GM21619 (cell line): ENCODE results near the gene RO60.
"Not testable (repeated sequence)": the region's sequence is repeated elsewhere in the genome, so short reads cannot be mapped to it uniquely, and the experiment has no call there.

Source experiments
- ATAC-seq: cut with Tn5 transposase; IDR thresholded peaks from one replicate; pipeline ENCODE4 v1.9.1; 2021; ENCODE audit not compliant: unreplicated experiment

Gene RO60

DNA sequence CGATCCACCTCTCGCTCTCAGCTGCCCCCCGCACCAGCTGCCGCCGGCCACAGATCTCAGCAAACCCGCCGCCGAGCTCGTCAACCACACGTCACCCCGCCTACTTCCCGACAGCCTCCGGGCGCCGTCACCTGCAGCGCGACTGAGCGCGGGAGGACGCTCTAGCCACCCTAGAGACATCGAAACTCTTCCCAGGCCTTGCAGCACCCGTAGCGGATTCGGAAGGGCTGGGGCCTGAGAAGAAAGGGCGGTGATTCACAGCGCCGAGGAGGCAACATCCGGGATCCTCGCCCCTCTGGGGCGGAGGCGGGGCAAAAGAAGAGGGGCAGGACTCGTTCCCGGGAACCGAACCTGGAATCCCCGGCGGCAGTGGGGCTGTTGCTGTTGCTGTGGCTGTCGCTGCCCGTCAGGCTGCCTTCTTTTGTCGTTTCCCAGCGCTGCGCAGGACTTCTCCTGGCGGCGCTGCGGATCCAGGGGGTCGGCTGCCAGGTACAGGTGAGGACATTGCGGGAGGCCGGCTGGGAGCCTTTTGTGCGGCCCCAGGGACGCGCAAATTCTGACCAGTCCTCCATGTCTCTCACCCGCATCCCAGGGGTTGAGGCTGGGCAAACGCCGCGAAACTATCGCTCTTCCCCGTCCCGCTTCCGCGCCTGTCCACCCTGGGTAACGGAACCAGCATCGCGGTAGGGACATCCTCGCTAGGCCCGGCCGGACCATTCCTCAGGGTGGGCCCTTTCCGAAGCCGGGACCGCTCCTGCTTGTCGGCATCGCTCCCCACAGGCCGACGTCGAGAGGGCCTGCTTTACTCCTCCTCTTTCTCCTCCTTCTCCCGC, at the start of gene RO60, which contains the start of gene UCHL5:
TSS of gene RO60 (plus strand) at position 331 of the 833 bp plus-strand sequence. CDS start 9,443 bp downstream, outside the sequence.
TSS of gene UCHL5 (minus strand) at position 79 of the 833 bp plus-strand sequence. CDS start 100 bp downstream, outside the sequence.
- peak; percentile 94 for ATAC-seq

DNA sequence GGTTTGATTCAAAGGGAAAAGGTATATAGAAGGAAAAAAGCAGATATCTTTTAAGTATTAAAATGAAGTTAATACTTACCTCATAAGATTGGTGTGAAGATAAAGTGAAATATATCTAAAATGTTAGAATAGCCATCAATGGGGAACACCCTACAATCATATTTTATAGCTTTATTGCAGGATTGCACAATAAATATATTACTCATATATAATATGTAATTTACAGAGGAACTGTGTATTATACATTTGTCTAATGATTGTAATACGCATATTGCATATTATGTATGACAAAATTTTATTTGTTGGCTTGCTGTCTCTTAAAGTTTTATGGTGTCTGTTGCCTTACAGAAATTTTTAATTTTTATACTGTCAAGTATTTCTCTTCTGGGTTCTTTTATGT, 48.0 kb upstream of the RO60 start:
- no peak for ATAC-seq

DNA sequence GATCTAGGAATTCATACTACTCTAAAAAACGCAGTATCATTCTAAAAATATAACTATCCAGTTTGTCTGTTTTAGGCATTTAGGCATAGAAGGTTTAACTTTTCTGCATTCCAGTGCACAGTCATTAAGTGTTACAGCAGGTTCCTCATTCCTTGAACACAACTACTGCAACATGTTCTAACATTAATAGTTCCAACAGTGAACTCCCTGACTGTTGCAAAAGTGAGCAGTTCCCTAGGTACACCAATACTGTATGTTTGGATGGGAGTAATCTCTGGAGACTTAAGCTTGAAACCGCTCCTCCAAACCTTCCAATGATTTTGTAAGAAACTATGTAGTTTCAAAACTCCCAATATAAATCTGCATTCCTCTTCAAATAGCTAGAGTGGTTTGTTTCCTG, 46.4 kb upstream of the RO60 start:
- ATAC-seq = no peak

DNA sequence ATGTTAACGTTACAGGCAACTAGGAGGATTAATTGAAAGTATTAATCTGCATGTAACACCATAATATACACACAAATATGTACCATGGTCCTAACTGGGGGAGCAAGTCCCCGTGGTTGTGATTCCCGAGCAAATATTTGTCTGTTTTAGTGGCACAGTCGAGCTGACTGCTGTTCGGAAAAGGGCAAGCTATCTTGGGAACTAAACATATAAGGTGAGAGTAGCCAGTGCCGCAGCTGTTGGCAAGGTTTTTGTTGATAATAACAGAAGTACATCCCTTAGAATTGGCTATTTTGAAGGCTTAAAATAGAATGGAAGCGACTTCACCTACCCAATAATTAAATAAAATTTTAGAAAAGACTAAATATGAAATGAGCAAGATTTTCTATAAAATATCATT, 45.7 kb upstream of the RO60 start:
- ATAC-seq = no peak

DNA sequence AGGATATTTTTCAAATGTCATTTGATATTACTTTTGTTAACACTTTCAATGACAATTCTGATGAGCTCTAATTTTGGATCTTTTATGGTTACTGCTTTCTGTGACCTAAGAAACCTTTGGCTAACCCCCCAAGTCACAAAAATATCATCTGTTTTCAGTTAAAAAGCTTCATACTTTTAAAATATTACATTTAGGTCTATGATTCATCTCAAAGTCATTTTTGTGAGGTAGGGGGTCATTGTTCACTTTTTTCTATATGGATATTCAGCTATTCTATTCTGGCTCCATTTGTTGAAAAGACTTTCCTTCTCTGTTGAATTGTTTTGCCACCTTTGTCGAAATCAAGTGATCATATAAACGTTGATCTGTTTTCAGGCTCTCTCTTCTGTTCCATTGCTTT, 45.0 kb upstream of the RO60 start:
- no peak for ATAC-seq

DNA sequence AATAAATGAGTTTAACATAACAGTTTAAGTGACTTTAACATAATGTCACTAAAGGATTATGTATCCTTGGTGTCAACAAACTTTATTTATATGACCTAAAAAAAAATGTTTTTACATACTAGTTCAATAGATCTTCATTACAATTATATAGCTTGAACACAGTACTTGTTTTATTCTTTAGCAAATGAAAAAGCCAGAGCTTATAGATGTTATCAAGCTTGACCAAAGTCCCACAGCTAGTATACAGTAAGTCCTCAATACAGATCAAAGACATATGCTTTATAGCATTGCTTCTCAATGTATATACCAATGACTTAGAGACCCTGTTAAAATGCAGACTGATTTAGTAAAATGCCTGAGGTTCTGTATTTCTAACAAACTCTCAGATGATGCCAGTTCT, 42.6 kb upstream of the RO60 start:
- no peak for ATAC-seq

DNA sequence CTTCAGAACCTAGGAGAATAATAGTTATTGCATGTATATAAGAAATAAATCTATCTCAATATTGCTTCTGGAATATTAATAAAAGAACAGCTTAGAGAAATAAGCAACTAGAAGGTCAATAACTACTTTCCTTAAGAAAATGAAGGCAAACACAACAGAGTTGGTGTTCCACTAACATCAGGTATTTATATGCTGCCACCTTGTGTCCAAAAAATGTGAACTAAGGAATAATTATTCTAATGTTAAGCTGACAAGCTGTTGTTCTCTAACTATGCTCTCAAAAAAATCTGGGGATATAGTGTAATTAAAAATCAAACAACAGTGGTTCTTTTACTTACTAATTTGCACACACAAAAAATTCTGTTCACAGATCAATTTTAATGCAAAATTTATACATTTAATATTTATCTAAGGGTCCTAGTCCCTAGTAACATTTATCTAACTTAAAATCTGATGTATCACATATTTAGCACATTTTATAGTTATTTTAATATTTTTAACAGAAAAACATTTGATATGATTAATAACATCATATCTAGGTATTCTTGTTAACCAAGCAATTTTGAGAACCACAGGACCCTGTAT, 39.9 kb upstream of the RO60 start:
- ATAC-seq = peak; percentile 60

DNA sequence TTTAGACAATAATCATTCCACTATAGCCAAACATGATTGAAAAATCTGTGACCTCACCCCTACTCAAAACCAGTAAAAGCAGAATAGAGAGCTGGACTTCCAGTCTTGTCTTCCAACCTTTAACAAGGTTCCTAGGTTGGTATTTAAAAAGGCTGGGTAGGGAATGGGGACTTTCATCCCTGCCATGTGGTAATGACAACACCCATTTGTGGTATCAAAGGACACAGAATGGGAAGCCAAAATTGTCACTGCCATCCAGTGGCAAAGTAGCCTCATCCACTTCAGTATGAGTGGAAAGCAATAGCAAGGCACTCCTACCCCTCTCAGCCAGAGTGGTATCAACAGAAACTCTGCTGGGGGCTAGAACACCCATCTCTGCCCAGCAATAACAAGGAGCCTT, 34.2 kb upstream of the RO60 start:
- ATAC-seq = no peak

DNA sequence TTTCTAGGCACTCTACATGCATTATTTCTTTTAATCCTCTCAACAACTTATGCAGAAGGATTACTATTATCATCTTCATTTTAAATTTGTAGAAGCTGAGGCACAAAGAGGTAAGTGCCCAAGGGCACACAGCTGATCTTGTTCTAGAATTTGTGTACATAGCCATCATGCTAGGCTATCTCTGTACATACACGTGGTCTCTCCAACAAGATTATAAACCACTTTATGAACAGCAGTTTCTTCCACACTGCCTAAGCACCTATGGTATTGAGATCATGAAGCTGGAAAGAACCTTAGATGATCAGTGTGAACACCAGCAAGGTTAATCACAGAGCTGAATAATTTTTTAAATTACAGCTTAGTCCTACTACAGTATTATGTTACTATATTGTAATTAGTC, 29.1 kb upstream of the RO60 start:
- ATAC-seq = no peak

DNA sequence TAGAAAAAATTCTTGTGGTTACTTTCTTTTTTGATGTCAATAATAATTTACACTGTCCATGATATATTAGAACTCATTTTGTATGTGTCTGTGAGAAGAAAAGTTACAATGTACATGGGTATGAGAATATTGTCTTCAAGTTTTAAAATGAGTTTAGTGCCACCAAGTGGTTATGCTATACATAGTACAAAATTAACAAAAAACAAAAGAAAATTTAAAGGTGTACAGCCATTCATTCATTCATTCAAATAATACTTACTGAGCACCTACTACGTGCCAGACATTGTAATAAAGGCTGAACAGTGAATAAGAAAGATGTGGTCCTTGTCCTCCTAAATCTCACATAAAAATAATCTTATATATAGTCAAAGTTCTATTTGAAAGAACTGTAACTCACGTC, 28.0 kb upstream of the RO60 start:
- peak; percentile 53 for ATAC-seq

DNA sequence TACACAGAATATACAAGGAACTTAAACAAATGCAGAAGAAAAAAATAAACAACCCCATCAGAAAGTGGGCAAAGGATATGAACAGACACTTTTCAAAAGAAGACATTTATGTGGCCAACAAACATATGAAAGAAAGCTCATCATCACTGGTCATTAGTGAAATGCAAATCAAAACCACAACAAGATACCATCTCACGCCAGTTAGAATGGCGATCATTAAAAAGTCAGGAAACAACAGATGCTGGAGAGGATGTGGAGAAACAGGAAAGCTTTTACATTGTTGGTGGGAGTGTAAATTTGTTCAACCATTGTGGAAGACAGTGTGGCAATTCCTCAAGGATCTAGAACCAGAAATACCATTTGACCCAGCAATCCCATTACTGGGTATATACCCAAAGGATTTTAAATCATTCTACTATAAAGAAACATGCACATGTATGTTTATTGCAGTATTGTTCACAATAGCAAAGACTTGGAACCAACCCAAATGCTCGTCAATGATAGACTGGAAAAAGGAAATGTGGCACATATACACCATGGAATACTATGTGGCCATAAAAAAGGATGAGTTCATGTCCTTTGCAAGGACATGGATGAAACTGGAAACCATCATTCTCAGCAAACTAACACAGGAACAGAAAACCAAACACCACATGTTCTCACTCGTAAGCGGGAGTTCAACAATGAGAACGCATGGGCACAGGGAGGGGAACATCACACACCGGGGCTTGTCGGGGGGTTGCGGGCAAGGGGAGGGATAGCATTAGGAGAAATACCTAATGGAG, 26.6 kb upstream of the RO60 start:
- ATAC-seq = not testable (repeated sequence)

DNA sequence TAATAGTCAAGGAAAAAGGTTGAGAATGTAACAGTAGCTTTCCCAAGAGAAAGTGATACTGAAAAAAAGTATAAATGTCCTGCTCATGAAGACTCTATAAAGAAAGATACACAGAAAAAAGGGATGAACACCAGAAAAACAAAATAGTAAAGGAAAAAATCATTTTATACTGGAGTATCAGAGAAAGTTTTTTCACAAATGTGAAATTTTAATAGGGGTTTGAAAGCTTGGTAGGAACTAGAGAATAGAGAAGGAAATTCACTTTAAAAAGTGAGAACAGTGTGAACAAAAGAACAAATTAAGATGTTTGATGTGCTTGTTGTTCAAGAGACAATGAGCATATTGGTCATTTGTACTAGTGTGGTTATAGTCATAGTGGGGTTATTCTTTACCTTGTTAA, 25.8 kb upstream of the RO60 start:
- ATAC-seq = no peak

DNA sequence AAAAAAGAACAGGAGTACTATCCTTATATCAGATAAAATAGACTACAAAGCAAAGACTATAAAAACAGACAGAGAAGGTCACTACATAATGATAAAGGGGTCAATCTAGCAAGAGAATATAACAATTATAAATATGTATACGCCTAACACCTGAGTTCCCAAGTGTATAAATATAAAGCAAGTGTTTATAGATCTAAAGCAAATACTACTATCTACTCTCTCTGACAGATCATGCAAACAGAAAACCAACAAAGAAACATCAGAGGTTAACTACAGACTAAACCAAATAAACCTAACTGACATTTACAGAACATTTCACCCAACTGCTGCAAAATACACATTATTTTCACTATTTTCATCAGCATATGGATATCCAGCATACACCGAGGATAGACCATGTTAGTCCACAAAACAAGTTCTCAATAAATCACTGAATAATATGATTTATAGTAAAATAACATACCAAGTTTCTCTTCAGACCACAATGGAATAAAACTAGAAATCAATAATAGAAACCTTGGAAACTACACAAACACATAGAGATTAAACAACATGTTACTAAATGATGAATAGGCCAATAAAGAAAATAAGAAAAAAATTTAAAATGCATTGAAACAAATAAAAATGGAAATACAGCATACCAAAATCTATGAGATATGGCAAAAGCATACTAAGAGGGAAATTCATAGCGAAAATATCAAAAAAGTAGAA, 22.9 kb upstream of the RO60 start:
- ATAC-seq = no peak

DNA sequence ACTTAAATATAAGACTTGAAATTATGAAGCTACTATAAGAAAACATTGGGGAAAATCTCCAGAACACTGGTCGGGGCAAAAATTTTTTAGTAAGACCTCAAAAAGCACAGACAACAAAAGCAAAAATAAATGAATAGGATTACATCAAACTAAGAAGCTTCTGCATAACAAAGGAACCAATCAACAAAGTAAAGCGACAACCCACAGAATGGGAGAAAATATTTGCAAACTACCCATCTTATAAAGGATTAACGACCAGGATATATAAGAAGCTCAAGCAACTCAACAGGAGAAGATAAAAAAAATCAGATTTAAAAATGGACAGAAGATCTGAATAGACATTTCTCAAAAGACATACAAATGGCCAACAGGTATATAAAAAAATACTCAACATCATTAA, 19.4 kb upstream of the RO60 start:
- no peak for ATAC-seq

DNA sequence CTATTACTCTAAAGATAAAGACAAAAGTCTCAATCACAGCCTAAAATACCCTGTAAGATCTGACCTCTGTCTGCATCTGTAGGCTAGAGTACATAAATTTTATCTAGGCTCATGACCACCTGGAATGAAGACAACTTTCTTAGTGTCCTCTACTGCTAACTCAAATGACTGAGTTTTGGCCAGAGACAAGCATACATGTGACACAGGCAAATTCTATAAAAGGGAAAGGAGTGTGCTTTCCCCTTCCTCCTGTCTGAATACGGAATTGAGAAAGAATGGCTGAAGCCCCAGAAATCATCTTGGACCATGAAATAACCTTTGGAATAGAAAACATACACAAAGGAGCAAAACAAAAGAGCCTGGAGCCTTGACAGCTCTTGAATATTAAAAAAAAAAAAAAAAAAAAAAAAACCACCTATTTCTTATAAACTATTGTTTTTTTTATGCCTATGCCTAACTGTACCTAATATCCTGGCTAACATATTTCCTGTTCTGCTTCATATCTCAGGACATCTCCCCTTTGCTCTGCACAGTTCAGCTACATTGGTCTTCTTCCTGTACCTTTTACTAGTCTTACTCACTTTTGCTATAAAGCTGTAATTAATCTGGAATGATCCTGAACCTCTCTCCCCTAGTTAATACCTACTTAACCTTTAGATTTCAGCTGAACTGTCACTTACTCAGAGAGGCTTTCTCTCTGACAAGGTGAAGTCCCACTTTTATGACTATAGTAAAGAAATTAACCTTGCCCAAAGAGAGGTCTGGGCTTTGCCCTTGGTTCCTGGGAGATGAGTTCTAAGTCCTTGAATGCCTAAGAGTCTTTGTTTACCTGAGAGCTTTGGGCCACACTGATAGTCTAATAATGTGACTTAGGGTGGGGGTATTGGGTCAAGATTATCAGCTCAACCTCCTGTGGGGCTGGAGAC, 16.4 kb upstream of the RO60 start:
- no peak for ATAC-seq

DNA sequence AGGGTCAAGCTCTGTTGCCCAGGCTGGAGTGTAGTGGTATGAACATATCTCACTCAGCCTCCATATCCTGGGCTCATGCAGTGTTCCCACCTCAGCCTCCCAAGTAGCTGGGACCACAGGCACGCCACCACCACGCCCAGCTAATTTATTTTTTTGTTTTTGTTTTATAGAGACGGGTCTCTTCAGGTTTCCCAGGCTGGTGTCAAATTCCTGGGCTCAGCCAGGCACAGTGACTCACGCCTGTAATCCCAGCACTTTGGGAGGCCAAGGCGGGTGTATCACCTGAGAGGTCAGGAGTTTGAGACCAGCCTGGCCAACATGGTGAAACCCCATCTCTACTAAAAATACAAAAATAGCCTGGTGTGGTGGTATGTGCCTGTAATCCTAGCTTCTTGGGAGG, 10.5 kb upstream of the RO60 start:
- not testable (repeated sequence) for ATAC-seq

DNA sequence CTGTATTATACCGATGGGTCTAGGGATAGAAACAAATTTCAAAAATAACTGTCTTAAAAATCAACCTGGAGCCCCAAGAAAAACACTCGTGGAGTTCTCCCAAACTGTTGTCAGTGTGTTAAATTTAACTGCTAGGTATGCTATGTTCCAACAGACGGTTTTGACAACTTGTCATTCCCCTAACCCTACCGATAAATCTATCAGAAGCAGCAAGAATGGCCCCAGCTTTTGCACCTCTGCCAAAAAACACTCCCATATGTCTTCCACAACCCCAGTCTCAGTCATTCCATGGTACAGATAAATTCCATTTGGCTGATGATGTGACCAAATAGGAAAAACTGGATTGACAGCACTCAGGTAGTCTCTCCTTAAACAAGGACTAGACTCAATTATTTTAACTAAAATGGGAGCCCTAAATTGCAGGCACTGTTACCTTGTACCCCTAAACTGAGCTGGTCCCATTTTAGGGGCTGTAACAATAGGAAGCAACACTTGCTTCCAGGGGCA, 5.2 kb upstream of the RO60 start:
- ATAC-seq = no peak

DNA sequence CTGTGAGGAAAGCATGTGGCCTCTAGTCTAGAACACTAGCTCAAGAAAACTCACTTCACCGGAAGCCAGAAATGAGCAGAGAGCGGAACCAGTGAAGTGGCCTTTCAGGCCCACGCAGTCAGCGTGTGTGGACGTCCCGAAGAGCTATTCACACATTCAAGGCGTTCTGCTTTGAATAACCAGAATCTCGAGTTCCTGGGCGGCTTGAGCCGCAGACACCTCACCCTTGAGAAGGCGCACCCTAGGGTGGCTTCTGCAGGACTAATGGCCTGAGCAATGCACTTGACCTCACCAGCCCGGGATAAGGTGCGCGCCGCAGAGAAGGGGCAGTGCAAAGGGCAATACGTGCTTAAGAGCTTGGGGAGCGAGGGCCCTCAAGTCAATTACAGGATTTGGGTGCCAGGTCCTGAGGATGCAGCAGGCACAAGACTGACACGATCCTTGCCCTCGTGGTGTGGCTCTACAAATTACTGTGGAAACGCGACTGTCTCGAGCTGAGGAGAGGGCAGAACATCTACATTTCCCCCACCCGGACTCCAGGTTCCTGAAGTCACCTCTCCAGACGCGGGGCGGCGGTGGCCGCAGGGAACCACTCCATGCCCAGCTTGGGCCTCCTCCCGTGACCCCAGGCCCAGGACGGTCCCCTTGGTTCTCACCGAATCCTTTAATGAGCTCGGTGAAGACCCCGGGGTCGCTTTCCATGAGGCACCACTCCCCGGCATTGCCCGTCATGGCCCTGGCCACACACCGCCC, 707 bp upstream of the RO60 start:
- ATAC-seq = peak; percentile 41

DNA sequence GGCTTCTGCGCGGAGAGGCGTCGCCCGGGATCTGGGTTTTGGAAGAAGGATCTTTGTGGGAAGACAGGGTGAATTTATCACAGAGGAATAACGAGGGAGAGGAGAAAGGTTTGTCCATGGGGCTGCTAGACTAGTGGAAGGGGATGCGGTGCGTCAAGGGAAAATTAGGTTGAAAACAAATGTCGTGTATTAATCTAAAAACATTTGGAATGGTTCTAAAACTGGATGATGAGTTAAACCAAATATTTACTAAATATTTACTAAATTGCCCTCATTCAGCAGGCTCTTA, 647 bp downstream of the RO60 start:
- no peak for ATAC-seq
